ENCODE data around the gene OR2V2. TPM values are rescaled to one million over a fixed set of nuclear protein-coding genes. Genes with fewer than 3 reads are reported as not detected.

OR2V2 gene
- total RNA-seq, 1 donor from 2014 or later: not detected

DNA sequence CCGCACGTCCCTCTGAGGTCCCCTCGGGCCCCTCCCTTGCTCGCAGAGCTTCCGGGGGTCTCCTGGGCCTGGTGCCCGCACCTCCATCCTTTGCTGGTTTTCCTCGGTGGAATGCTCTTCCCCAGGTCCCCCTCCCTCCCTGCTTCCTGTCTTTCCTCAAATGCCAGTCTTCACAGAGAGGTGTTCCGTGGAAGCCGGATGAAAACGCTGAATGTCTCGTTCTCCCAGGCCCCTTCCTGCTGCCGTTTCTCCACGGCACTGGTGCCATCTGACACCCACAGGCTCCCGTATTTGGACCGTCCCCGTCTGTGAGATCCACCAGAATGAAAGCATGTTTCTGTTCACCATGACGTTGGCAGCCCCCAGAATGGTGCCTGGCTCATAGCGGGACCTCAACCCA is 20.5 kb upstream of the OR2V2 start:
- no peaks in the 10 kb centered on the region for H3K36me3 ChIP-seq (ENCODE audit: insufficient read depth, low read length)
- Mint-ChIP-seq H3K27ac (ENCODE audit: unreplicated experiment) (no peak overlapping the region), H3K4me1 (ENCODE audit: low read depth, unreplicated experiment) (no peaks in the 10 kb centered on the region), H3K4me3 (ENCODE audit: unreplicated experiment) (no peak overlapping the region), H3K36me3 (ENCODE audit: low read depth, unreplicated experiment) (no peaks in the 10 kb centered on the region), H3K9me3 (ENCODE audit: unreplicated experiment) (peaks cover 6% of the 10 kb centered on the region), H3K27me3 (ENCODE audit: low read depth, unreplicated experiment) (peaks cover 45% of the 10 kb centered on the region)
- no peak overlapping the region for H2AFZ ChIP-seq (ENCODE audit: low read depth, low read length)
- no peaks in the 10 kb centered on the region for H3K79me2 ChIP-seq (ENCODE audit: insufficient read depth, low read length)
- H3K27ac ChIP-seq (ENCODE audit: low read depth, low read length): no peak overlapping the region
- no peaks in the 10 kb centered on the region for H3K27me3 ChIP-seq (ENCODE audit: insufficient read depth, low read length)
- no peaks in the 10 kb centered on the region for H3K4me1 ChIP-seq (ENCODE audit: insufficient read depth, low read length)
- DNase-seq (ENCODE audit: low read depth) (no peak), FAIRE-seq (no peak)
- no peaks in the 10 kb centered on the region for H3K9me3 ChIP-seq (ENCODE audit: insufficient read depth, low read depth, low read length)
- no peak overlapping the region for H3K9ac ChIP-seq (ENCODE audit: low read length)
- no peaks in the 10 kb centered on the region for H4K20me1 ChIP-seq (ENCODE audit: insufficient read depth, low read length)
- TF ChIP-seq, protein P1, sequence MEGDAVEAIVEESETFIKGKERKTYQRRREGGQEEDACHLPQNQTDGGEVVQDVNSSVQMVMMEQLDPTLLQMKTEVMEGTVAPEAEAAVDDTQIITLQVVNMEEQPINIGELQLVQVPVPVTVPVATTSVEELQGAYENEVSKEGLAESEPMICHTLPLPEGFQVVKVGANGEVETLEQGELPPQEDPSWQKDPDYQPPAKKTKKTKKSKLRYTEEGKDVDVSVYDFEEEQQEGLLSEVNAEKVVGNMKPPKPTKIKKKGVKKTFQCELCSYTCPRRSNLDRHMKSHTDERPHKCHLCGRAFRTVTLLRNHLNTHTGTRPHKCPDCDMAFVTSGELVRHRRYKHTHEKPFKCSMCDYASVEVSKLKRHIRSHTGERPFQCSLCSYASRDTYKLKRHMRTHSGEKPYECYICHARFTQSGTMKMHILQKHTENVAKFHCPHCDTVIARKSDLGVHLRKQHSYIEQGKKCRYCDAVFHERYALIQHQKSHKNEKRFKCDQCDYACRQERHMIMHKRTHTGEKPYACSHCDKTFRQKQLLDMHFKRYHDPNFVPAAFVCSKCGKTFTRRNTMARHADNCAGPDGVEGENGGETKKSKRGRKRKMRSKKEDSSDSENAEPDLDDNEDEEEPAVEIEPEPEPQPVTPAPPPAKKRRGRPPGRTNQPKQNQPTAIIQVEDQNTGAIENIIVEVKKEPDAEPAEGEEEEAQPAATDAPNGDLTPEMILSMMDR (IDR thresholded peaks at IDR 0.05; ENCODE audit: insufficient read depth, low read depth, low read length): no peak
- TF ChIP-seq EZH2 (IDR thresholded peaks at IDR 0.05; ENCODE audit: insufficient read depth, low read length): no peak
- H3K4me2 ChIP-seq (ENCODE audit: low read length): no peak overlapping the region
- no peak overlapping the region for H3K4me3 ChIP-seq (ENCODE audit: insufficient read depth, low read depth, low read length)

DNA sequence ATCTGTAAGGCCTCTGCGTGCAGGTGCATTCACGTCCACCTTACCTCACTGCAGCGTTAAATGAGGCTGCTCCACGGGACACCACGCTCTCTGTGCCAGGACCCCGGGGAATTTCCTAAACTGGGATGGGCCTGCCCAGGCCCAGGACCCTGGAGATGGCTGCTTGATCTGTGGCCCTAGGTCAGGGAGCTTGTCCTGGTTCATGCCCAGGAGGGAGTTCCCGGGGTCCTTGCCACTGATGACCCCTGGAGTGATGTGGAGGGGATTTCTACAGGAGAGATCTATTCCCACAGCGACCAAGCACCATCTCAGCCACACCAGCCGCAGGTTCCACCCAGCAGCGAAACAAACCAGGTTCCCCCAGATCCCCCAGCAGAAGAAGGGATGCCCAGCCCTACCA is 19.9 kb upstream of the OR2V2 start:
- Histone ChIP-seq H3K9me3 (ENCODE audit: insufficient read depth, low read depth, low read length) (no peaks in the 10 kb centered on the region), H4K20me1 (ENCODE audit: insufficient read depth, low read length) (no peaks in the 10 kb centered on the region), H3K36me3 (ENCODE audit: insufficient read depth, low read length) (no peaks in the 10 kb centered on the region), H2AFZ (ENCODE audit: low read depth, low read length) (no peak overlapping the region), H3K9ac (ENCODE audit: low read length) (no peak overlapping the region), H3K27me3 (ENCODE audit: insufficient read depth, low read length) (no peaks in the 10 kb centered on the region), H3K4me3 (ENCODE audit: insufficient read depth, low read depth, low read length) (no peak overlapping the region), H3K79me2 (ENCODE audit: insufficient read depth, low read length) (no peaks in the 10 kb centered on the region), H3K4me2 (ENCODE audit: low read length) (no peak overlapping the region), H3K4me1 (ENCODE audit: insufficient read depth, low read length) (no peaks in the 10 kb centered on the region), H3K27ac (ENCODE audit: low read depth, low read length) (no peak overlapping the region)
- H3K27me3 Mint-ChIP-seq (ENCODE audit: low read depth, unreplicated experiment): peaks cover 42% of the 10 kb centered on the region
- no peaks in the 10 kb centered on the region for H3K36me3 Mint-ChIP-seq (ENCODE audit: low read depth, unreplicated experiment)
- peaks cover 6% of the 10 kb centered on the region for H3K9me3 Mint-ChIP-seq (ENCODE audit: unreplicated experiment)
- FAIRE-seq (no peak), DNase-seq (ENCODE audit: low read depth) (no peak)
- H3K4me1 Mint-ChIP-seq (ENCODE audit: low read depth, unreplicated experiment): no peaks in the 10 kb centered on the region
- no peak for TF ChIP-seq EZH2 (IDR thresholded peaks at IDR 0.05; ENCODE audit: insufficient read depth, low read length)
- TF ChIP-seq, protein P1 (IDR thresholded peaks at IDR 0.05; ENCODE audit: insufficient read depth, low read depth, low read length): no peak
- H3K4me3 Mint-ChIP-seq (ENCODE audit: unreplicated experiment): no peak overlapping the region
- no peak overlapping the region for H3K27ac Mint-ChIP-seq (ENCODE audit: unreplicated experiment)

- H3K27ac Mint-ChIP-seq (ENCODE audit: unreplicated experiment): no peak overlapping the region
- DNase-seq (ENCODE audit: low read depth) (no peak), FAIRE-seq (no peak)
- no peak overlapping the region for H3K4me3 Mint-ChIP-seq (ENCODE audit: unreplicated experiment)
- peaks cover 38% of the 10 kb centered on the region for H3K27me3 Mint-ChIP-seq (ENCODE audit: low read depth, unreplicated experiment)
- H3K36me3 ChIP-seq (ENCODE audit: insufficient read depth, low read length): no peaks in the 10 kb centered on the region
- no peaks in the 10 kb centered on the region for H3K27me3 ChIP-seq (ENCODE audit: insufficient read depth, low read length)
- no peaks in the 10 kb centered on the region for H3K4me1 ChIP-seq (ENCODE audit: insufficient read depth, low read length)
- H3K4me3 ChIP-seq (ENCODE audit: insufficient read depth, low read depth, low read length): no peak overlapping the region
- H3K36me3 Mint-ChIP-seq (ENCODE audit: low read depth, unreplicated experiment): no peaks in the 10 kb centered on the region
- TF ChIP-seq EZH2 (IDR thresholded peaks at IDR 0.05; ENCODE audit: insufficient read depth, low read length): no peak
- TF ChIP-seq, protein P1 (IDR thresholded peaks at IDR 0.05; ENCODE audit: insufficient read depth, low read depth, low read length): no peak
- H3K79me2 ChIP-seq (ENCODE audit: insufficient read depth, low read length): no peaks in the 10 kb centered on the region
- H3K9ac ChIP-seq (ENCODE audit: low read length): no peak overlapping the region
- no peaks in the 10 kb centered on the region for H3K4me1 Mint-ChIP-seq (ENCODE audit: low read depth, unreplicated experiment)
- no peak overlapping the region for H3K27ac ChIP-seq (ENCODE audit: low read depth, low read length)
- H3K4me2 ChIP-seq (ENCODE audit: low read length): no peak overlapping the region
- H3K9me3 ChIP-seq (ENCODE audit: insufficient read depth, low read depth, low read length): no peaks in the 10 kb centered on the region
- no peaks in the 10 kb centered on the region for H4K20me1 ChIP-seq (ENCODE audit: insufficient read depth, low read length)
- no peak overlapping the region for H2AFZ ChIP-seq (ENCODE audit: low read depth, low read length)
- peaks cover 6% of the 10 kb centered on the region for H3K9me3 Mint-ChIP-seq (ENCODE audit: unreplicated experiment)
These were observed 19.3 kb upstream of the OR2V2 start for GRCh38 chr5:181127907-181128626.
